SK-N-SH (cell line): ENCODE data around the gene POLR3GL. TPM values are rescaled to one million over a fixed set of nuclear protein-coding genes. Genes with fewer than 3 reads are reported as not detected.

ENCODE experiments used
- CTCF ChIA-PET: fragments of 300-600, 350-600 bp; formaldehyde crosslinking; extraction: SDS; loops from one replicate; lab custom pipeline; 2021; lab: Yijun Ruan, JAX
- POLR2A ChIA-PET: fragments of 350-600 bp; sonication (Branson Sonifier 250); formaldehyde crosslinking; extraction: SDS; loops from one replicate; lab custom pipeline; 2020; ENCODE audit warnings: antibody characterized with exemption, inconsistent platforms; lab: Yijun Ruan, JAX
- DNase-seq: peaks from one replicate; pipeline ENCODE4 v3.0.0; 2012
- H2AFZ ChIP-seq: fragments of 200-600 bp; sonication (generic); 2 replicates; pipeline ENCODE4 v1.8.1; 2016; ENCODE audit warnings: antibody characterized with exemption, mild to moderate bottlenecking, low read depth
- H3F3A ChIP-seq: fragments of 200-600 bp; sonication (generic); replicated peaks from 2 replicates; pipeline ENCODE3; 2016; ENCODE audit warnings: antibody characterized with exemption, mild to moderate bottlenecking; ENCODE audit not compliant: insufficient read depth
- H3K27ac ChIP-seq, 2 experiments: fragments of 200-500 bp in 1 of 2; fragments of 200-600 bp in 1 of 2; sonication (Bioruptor generic) in 1 of 2; sonication (generic), shearing (Covaris generic) in 1 of 2; 2 replicates each; pipeline versions ENCODE4 v1.5.1 to v1.6.1; 2014 to 2016; ENCODE audit warnings: low read depth in 2 of 2, inconsistent platforms in 1 of 2, low read length in 1 of 2, mild to moderate bottlenecking in 1 of 2, mixed read lengths in 1 of 2
- H3K27me3 ChIP-seq: fragments of 200-600 bp; sonication (generic), shearing (Covaris generic); 2 replicates; pipeline ENCODE4 v1.6.1; 2016; ENCODE audit warnings: mixed run types; ENCODE audit not compliant: insufficient read depth
- H3K36me3 ChIP-seq, 2 experiments: fragments of 200-500 bp in 1 of 2; fragments of 200-600 bp in 1 of 2; sonication (Bioruptor generic) in 1 of 2; sonication (generic) in 1 of 2; replicated peaks in 1 of 2; 2 replicates each; pipeline versions ENCODE3 to v1.5.1; 2014 to 2016; ENCODE audit warnings: low read length in 1 of 2, mild to moderate bottlenecking in 1 of 2; ENCODE audit not compliant: insufficient read depth in 2 of 2, control insufficient read depth in 1 of 2
- H3K4me1 ChIP-seq, 2 experiments: fragments of 200-500 bp in 1 of 2; fragments of 200-600 bp in 1 of 2; sonication (Bioruptor generic) in 1 of 2; sonication (generic), shearing (Covaris generic) in 1 of 2; 2 replicates each; pipeline versions ENCODE4 v1.5.1 to v1.6.1; 2014 to 2016; ENCODE audit warnings: low read depth in 1 of 2, low read length in 1 of 2, mixed run types in 1 of 2; ENCODE audit not compliant: insufficient read depth in 2 of 2, control insufficient read depth in 1 of 2
- H3K4me2 ChIP-seq: fragments of 200-600 bp; sonication (generic), shearing (Covaris generic); 2 replicates; pipeline ENCODE4 v1.6.1; 2017; ENCODE audit warnings: mixed run types
- H3K4me3 ChIP-seq, 2 experiments: fragments of 200-500 bp in 1 of 2; fragments of 200-600 bp in 1 of 2; sonication (Bioruptor generic) in 1 of 2; sonication (generic), shearing (Covaris generic) in 1 of 2; 2 replicates each; pipeline versions ENCODE4 v1.5.1 to v1.8.1; 2014 to 2016; ENCODE audit warnings: low read depth in 2 of 2, inconsistent platforms in 1 of 2, low read length in 1 of 2, mild to moderate bottlenecking in 1 of 2, mixed read lengths in 1 of 2, moderate library complexity in 1 of 2
- H3K79me2 ChIP-seq: fragments of 200-600 bp; sonication (generic); 2 replicates; pipeline ENCODE4 v1.8.1; 2017; ENCODE audit warnings: mild to moderate bottlenecking; ENCODE audit not compliant: insufficient read depth
- H3K9ac ChIP-seq: fragments of 200-600 bp; sonication (generic); 2 replicates; pipeline ENCODE4 v1.6.1; 2017; ENCODE audit warnings: mixed run types
- H3K9me2 ChIP-seq: fragments of 200-600 bp; sonication (generic); 2 replicates; pipeline ENCODE4 v1.6.1; 2017; ENCODE audit warnings: mixed run types
- H3K9me3 ChIP-seq: fragments of 200-600 bp; sonication (generic); 2 replicates; pipeline ENCODE4 v1.6.1; 2017; ENCODE audit warnings: mixed run types, mild to moderate bottlenecking, moderate library complexity
- H4K20me1 ChIP-seq: fragments of 200-600 bp; sonication (generic); 2 replicates; pipeline ENCODE4 v1.6.1; 2017; ENCODE audit warnings: mild to moderate bottlenecking, mixed run types; ENCODE audit not compliant: insufficient read depth
- CHD2 ChIP-seq: fragments of 150-350 bp; IDR thresholded peaks from 2 replicates; pipeline ENCODE4 v1.6.1; 2018; ENCODE audit warnings: low read length; ENCODE audit not compliant: partially characterized antibody
- ELF1 ChIP-seq: IDR thresholded peaks from 2 replicates; pipeline ENCODE4 v1.4.0; 2012
- EP300 ChIP-seq, 2 experiments: IDR thresholded peaks; 2 replicates each; pipeline versions ENCODE4 v1.4.0 to v1.6.1; 2012; ENCODE audit warnings: borderline replicate concordance in 1 of 2, low read depth in 1 of 2, low read length in 1 of 2
- FOSL2 ChIP-seq: IDR thresholded peaks from 2 replicates; pipeline ENCODE4 v1.4.0; 2012; ENCODE audit warnings: low read depth, mild to moderate bottlenecking, moderate library complexity, borderline replicate concordance
- FOXM1 ChIP-seq: IDR thresholded peaks from 2 replicates; pipeline ENCODE4 v1.4.0; 2012; ENCODE audit warnings: low read depth, mild to moderate bottlenecking
- JUND ChIP-seq: IDR thresholded peaks from 2 replicates; pipeline ENCODE4 v1.4.0; 2012
- NRF1 ChIP-seq: IDR thresholded peaks from 2 replicates; pipeline ENCODE4 v1.6.1; 2012; ENCODE audit warnings: low read depth, mild to moderate bottlenecking, low read length
- RAD21 ChIP-seq: IDR thresholded peaks from 2 replicates; pipeline ENCODE4 v1.6.1; 2012; ENCODE audit warnings: mild to moderate bottlenecking, low read length
- SIN3A ChIP-seq: IDR thresholded peaks from 2 replicates; pipeline ENCODE4 v1.6.1; 2012; ENCODE audit warnings: low read depth, mild to moderate bottlenecking, low read length, moderate library complexity, borderline replicate concordance
- SMC3 ChIP-seq: IDR thresholded peaks from 2 replicates; pipeline ENCODE4 v1.6.1; 2012; ENCODE audit warnings: low read depth, low read length, improper control_type of control experiment
- TAF1 ChIP-seq: IDR thresholded peaks from 2 replicates; pipeline ENCODE4 v1.6.1; 2012; ENCODE audit warnings: low read depth, mild to moderate bottlenecking, low read length, moderate library complexity, borderline replicate concordance
- TEAD4 ChIP-seq: IDR thresholded peaks from 2 replicates; pipeline ENCODE4 v1.4.0; 2012; ENCODE audit warnings: mild to moderate bottlenecking, borderline replicate concordance; ENCODE audit not compliant: insufficient read depth
- polyA plus RNA-seq, 3 experiments: library from polyadenylated mRNA; depleted of rRNA; stranded (reverse); fragments of >200 nt; gene quantifications; 2 replicates each; pipeline ENCODE4 v1.2.3, GENCODE V29; 2012
- TF ChIP-seq, protein P1 (sequence below): IDR thresholded peaks from 2 replicates; pipeline ENCODE4; 2012
- TF ChIP-seq, protein P2 (sequence below): IDR thresholded peaks from 2 replicates; pipeline ENCODE4 v1.4.0; 2012; ENCODE audit warnings: low read depth, borderline replicate concordance
- TF ChIP-seq, protein P3 (sequence below): IDR thresholded peaks from 2 replicates; pipeline ENCODE4 v1.6.1; 2012; ENCODE audit warnings: mild to moderate bottlenecking, low read depth, low read length, moderate library complexity
- TF ChIP-seq, protein P4 (sequence below): fragments of 150-350 bp; IDR thresholded peaks from 2 replicates; pipeline ENCODE4 v1.6.1; 2017; ENCODE audit warnings: antibody characterized with exemption, low read length, low read depth, borderline replicate concordance
- TF ChIP-seq, protein P5 (sequence below): fragments of 150-350 bp; IDR thresholded peaks from 2 replicates; pipeline ENCODE4 v1.6.1; 2016; ENCODE audit warnings: mild to moderate bottlenecking, low read depth, low read length

The POLR3GL gene
- polyA plus RNA-seq, 1 of the 3 experiments (the other 2 are of a cell fraction): 15.8 TPM

DNA sequence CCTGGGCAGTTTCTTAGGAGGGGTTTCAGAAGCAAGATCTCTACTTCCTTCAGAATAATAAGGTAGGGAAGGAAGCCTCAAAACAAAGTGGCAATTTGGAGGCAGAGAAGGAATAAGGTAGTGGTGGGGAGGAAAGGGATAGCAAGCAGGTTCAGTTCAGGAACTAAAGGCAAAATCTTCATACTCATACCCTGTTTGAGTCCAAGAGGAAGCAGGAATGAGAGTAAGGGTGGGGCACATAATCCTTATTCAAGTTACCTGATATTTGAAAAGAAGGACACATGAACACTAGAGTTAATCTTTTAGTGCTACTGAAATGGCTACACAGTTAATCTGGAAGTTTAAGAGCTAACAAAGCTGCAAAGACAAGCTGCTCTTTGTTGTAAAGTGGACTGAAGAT is 28.8 kb upstream of the POLR3GL start:
- no peak for TF ChIP-seq SMC3
- no peak for TF ChIP-seq FOXM1
- TF ChIP-seq, protein P1, sequence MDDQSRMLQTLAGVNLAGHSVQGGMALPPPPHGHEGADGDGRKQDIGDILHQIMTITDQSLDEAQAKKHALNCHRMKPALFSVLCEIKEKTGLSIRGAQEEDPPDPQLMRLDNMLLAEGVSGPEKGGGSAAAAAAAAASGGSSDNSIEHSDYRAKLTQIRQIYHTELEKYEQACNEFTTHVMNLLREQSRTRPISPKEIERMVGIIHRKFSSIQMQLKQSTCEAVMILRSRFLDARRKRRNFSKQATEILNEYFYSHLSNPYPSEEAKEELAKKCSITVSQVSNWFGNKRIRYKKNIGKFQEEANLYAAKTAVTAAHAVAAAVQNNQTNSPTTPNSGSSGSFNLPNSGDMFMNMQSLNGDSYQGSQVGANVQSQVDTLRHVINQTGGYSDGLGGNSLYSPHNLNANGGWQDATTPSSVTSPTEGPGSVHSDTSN: no peak
- no peak for TF ChIP-seq TAF1
- no peak for TF ChIP-seq EP300 (IDR thresholded peaks at IDR 0.05; ENCODE audit: borderline replicate concordance in 1 of 2, low read depth in 1 of 2, low read length in 1 of 2)
- TF ChIP-seq TEAD4: no peak
- TF ChIP-seq, protein P2, sequence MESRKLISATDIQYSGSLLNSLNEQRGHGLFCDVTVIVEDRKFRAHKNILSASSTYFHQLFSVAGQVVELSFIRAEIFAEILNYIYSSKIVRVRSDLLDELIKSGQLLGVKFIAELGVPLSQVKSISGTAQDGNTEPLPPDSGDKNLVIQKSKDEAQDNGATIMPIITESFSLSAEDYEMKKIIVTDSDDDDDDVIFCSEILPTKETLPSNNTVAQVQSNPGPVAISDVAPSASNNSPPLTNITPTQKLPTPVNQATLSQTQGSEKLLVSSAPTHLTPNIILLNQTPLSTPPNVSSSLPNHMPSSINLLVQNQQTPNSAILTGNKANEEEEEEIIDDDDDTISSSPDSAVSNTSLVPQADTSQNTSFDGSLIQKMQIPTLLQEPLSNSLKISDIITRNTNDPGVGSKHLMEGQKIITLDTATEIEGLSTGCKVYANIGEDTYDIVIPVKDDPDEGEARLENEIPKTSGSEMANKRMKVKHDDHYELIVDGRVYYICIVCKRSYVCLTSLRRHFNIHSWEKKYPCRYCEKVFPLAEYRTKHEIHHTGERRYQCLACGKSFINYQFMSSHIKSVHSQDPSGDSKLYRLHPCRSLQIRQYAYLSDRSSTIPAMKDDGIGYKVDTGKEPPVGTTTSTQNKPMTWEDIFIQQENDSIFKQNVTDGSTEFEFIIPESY: no peak
- no peak for TF ChIP-seq FOSL2
- TF ChIP-seq, protein P3, sequence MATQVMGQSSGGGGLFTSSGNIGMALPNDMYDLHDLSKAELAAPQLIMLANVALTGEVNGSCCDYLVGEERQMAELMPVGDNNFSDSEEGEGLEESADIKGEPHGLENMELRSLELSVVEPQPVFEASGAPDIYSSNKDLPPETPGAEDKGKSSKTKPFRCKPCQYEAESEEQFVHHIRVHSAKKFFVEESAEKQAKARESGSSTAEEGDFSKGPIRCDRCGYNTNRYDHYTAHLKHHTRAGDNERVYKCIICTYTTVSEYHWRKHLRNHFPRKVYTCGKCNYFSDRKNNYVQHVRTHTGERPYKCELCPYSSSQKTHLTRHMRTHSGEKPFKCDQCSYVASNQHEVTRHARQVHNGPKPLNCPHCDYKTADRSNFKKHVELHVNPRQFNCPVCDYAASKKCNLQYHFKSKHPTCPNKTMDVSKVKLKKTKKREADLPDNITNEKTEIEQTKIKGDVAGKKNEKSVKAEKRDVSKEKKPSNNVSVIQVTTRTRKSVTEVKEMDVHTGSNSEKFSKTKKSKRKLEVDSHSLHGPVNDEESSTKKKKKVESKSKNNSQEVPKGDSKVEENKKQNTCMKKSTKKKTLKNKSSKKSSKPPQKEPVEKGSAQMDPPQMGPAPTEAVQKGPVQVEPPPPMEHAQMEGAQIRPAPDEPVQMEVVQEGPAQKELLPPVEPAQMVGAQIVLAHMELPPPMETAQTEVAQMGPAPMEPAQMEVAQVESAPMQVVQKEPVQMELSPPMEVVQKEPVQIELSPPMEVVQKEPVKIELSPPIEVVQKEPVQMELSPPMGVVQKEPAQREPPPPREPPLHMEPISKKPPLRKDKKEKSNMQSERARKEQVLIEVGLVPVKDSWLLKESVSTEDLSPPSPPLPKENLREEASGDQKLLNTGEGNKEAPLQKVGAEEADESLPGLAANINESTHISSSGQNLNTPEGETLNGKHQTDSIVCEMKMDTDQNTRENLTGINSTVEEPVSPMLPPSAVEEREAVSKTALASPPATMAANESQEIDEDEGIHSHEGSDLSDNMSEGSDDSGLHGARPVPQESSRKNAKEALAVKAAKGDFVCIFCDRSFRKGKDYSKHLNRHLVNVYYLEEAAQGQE: no peak
- no peak for TF ChIP-seq SIN3A
- no peak for TF ChIP-seq RAD21
- TF ChIP-seq, protein P4, sequence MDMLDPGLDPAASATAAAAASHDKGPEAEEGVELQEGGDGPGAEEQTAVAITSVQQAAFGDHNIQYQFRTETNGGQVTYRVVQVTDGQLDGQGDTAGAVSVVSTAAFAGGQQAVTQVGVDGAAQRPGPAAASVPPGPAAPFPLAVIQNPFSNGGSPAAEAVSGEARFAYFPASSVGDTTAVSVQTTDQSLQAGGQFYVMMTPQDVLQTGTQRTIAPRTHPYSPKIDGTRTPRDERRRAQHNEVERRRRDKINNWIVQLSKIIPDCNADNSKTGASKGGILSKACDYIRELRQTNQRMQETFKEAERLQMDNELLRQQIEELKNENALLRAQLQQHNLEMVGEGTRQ: no peak
- no peak for TF ChIP-seq JUND
- TF ChIP-seq ELF1: no peak
- no peak for TF ChIP-seq NRF1
- no peak for TF ChIP-seq CHD2
- TF ChIP-seq, protein P5, sequence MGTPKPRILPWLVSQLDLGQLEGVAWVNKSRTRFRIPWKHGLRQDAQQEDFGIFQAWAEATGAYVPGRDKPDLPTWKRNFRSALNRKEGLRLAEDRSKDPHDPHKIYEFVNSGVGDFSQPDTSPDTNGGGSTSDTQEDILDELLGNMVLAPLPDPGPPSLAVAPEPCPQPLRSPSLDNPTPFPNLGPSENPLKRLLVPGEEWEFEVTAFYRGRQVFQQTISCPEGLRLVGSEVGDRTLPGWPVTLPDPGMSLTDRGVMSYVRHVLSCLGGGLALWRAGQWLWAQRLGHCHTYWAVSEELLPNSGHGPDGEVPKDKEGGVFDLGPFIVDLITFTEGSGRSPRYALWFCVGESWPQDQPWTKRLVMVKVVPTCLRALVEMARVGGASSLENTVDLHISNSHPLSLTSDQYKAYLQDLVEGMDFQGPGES: no peak
- TF ChIP-seq, all 33 proteins: peak for 0
- CTCF ChIA-PET: no interaction called here
- Histone ChIP-seq H2AFZ (no peak overlapping the region), H3K4me2 (no peak overlapping the region), H3K4me1 (no peaks in the 10 kb centered on the region), H3K9ac (no peak overlapping the region), H3F3A (peaks cover 6% of the 10 kb centered on the region), H3K9me2 (no peaks in the 10 kb centered on the region), H3K79me2 (no peaks in the 10 kb centered on the region), H3K27ac (no peak overlapping the region), H3K36me3 (peaks cover 11 to 31% of the 10 kb centered on the region in 2 experiments), H4K20me1 (no peaks in the 10 kb centered on the region), H3K4me3 (no peak overlapping the region), H3K27me3 (no peaks in the 10 kb centered on the region), H3K9me3 (no peaks in the 10 kb centered on the region)
- DNase-seq: no peak
- POLR2A ChIA-PET: no interaction called here
